GOT3 (cell line): ENCODE results near the gene DNER.
"Not testable (repeated sequence)": the region's sequence is repeated elsewhere in the genome, so short reads cannot be mapped to it uniquely, and the experiment has no call there.

Experiments
- DNase-seq: peaks from one replicate; lab custom pipeline; 2025; ENCODE audit warnings: mixed read lengths; lab: John Stamatoyannopoulos, UW

Gene DNER

GRCh38 chr2:229715895-229716507, 1.6 kb upstream of the DNER start:
- DNase-seq, result no peak

- DNase-seq, result no peak
Measured at GRCh38 chr2:229714736-229715541, 584 bp upstream of the DNER start.

GRCh38 chr2:229713371-229714079, 830 bp downstream of the DNER start:
- no peak for DNase-seq

GRCh38 chr2:229712136-229712535, 2.2 kb downstream of the DNER start:
- DNase-seq, result no peak

GRCh38 chr2:229708335-229708734, 6.0 kb downstream of the DNER start:
- no peak for DNase-seq

GRCh38 chr2:229703909-229704630, 10.3 kb downstream of the DNER start:
- DNase-seq, result no peak

- DNase-seq, result no peak
Measured at GRCh38 chr2:229701716-229702115, 12.6 kb downstream of the DNER start.

GRCh38 chr2:229701062-229701461, 13.3 kb downstream of the DNER start:
- no peak for DNase-seq

GRCh38 chr2:229695961-229696360, 18.4 kb downstream of the DNER start:
- DNase-seq, result no peak

- not testable (repeated sequence) for DNase-seq
Measured at GRCh38 chr2:229693845-229694244, 20.5 kb downstream of the DNER start.

GRCh38 chr2:229691631-229692030, 22.7 kb downstream of the DNER start:
- no peak for DNase-seq

- DNase-seq, result no peak
Measured at GRCh38 chr2:229689307-229689839, 25.0 kb downstream of the DNER start.

- DNase-seq, result no peak
Measured at GRCh38 chr2:229688141-229688540, 26.2 kb downstream of the DNER start.

- DNase-seq, result no peak
Measured at GRCh38 chr2:229686122-229686919, 28.0 kb downstream of the DNER start.

- DNase-seq, result no peak
Measured at GRCh38 chr2:229684942-229685562, 29.3 kb downstream of the DNER start.

GRCh38 chr2:229679393-229680125, 34.8 kb downstream of the DNER start:
- DNase-seq, result no peak

GRCh38 chr2:229675569-229675968, 38.8 kb downstream of the DNER start:
- no peak for DNase-seq

- DNase-seq, result no peak
Measured at GRCh38 chr2:229674830-229675530, 39.4 kb downstream of the DNER start.

GRCh38 chr2:229673676-229674075, 40.7 kb downstream of the DNER start:
- DNase-seq, result no peak
